Astrocyte of the cerebellum (primary cell): ENCODE measurements around the gene LMCD1.

Experiments used
- DNase-seq: peaks from one replicate; pipeline ENCODE4 v3.0.0-alpha.2; 2011; ENCODE audit warnings: low read depth
- H3K4me3 ChIP-seq: 2 replicates; pipeline ENCODE4 v1.5.1; 2011; ENCODE audit warnings: mild to moderate bottlenecking, low read depth, low read length, moderate library complexity
- in situ Hi-C: cut with HindIII; loops from 2 replicates; pipeline ENCODE4 v1.10.0; 2017; ENCODE audit warnings: low sequenced_read_pairs
- TF ChIP-seq, protein P1 (sequence below): IDR thresholded peaks from 2 replicates; pipeline ENCODE4 v1.5.1; 2012; ENCODE audit warnings: low read length, low read depth, moderate library complexity, mild to moderate bottlenecking; ENCODE audit errors: missing control alignments

Gene LMCD1, protein sequence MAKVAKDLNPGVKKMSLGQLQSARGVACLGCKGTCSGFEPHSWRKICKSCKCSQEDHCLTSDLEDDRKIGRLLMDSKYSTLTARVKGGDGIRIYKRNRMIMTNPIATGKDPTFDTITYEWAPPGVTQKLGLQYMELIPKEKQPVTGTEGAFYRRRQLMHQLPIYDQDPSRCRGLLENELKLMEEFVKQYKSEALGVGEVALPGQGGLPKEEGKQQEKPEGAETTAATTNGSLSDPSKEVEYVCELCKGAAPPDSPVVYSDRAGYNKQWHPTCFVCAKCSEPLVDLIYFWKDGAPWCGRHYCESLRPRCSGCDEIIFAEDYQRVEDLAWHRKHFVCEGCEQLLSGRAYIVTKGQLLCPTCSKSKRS

DNA sequence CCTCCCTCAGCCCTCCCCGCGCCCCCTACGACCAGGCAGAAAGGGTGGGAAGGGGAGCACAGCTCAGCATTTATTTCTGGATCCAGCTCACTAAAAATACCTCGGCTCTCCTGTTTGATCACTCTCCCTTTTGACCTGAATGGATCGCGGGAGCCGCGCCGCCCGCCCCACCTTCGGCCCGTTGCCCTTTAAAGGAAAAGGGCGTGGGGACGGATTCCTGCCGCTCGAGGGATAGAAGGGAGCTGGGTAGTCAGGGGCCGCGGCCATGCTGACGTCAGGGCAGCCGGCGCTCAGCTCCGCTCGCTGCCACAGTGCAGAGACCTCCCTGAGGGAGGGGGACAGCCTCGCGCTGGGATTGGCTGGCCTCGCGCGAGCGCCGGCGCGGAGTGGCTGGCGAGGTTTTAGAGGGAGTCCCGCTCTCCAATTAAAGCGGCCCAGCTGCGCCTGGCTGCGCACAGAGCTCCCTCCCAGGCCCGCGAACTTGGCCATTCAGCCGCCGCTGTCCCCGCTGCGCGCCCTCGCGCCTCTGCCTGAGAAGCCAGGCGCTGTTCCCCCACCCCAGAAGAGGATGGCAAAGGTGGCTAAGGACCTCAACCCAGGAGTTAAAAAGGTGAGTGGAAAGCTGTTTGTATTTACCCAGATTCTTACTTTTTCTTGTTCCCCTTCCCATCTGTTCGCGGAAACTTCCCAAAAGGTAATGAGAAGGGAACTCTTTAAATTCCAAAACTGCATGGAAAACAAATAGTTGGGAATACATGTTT, at the start of gene LMCD1:
Gene LMCD1, plus strand, starts transcription at position 453 of the 761 bp plus-strand sequence. Its CDS starts 116 bp downstream, at position 569.
- TF ChIP-seq, protein P1, sequence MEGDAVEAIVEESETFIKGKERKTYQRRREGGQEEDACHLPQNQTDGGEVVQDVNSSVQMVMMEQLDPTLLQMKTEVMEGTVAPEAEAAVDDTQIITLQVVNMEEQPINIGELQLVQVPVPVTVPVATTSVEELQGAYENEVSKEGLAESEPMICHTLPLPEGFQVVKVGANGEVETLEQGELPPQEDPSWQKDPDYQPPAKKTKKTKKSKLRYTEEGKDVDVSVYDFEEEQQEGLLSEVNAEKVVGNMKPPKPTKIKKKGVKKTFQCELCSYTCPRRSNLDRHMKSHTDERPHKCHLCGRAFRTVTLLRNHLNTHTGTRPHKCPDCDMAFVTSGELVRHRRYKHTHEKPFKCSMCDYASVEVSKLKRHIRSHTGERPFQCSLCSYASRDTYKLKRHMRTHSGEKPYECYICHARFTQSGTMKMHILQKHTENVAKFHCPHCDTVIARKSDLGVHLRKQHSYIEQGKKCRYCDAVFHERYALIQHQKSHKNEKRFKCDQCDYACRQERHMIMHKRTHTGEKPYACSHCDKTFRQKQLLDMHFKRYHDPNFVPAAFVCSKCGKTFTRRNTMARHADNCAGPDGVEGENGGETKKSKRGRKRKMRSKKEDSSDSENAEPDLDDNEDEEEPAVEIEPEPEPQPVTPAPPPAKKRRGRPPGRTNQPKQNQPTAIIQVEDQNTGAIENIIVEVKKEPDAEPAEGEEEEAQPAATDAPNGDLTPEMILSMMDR: peak; percentile 5
- H3K4me3 ChIP-seq: peak within 1 kb of the TSS; percentile 48
- peak; percentile 85 for DNase-seq
- in situ Hi-C loops: no loop called here

DNA sequence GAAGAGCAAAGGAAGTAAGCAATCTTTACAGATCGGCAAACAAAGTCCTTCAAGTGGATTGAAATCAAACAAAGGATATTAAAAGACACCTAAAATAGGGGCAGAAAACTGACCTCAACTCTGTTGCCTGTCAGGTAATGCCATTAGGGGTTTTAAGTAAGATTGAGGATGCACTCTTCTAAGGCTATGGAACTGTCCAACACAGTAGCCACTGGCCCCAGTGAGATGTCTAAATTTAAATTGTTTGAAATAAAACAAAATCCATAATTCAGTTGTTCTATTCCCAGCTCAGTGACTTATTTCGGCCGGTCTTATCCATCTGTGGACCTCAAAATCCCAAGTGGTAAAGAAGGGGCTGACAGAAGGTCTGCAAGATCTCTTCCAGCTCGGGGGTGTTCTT, 49.5 kb upstream of the LMCD1 start:
- DNase-seq: no peak
- in situ Hi-C loops: no loop called here
- TF ChIP-seq, protein P1: no peak
- H3K4me3 ChIP-seq: no peak overlapping the region

DNA sequence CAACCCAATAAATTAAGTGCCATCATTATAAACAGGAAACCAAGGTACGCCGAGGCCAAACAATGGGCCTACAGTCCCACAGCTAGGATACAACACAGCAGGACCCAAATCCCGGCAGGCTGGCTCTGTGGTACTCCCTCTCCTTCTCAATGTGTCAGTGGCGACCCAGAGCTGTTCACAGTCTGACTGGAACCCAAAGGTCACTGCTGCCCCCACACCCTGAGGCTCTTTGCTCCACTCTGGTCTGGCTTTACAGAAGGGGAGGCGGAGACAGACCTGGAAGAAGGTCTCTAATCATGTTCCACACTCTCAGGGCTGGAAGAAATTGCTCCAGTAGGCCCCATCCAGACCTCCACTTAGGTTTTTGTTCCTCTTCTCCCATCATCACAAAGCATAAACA, 48.5 kb upstream of the LMCD1 start:
- no peak for DNase-seq
- TF ChIP-seq, protein P1: no peak
- in situ Hi-C loops: no loop called here
- H3K4me3 ChIP-seq: no peak overlapping the region

DNA sequence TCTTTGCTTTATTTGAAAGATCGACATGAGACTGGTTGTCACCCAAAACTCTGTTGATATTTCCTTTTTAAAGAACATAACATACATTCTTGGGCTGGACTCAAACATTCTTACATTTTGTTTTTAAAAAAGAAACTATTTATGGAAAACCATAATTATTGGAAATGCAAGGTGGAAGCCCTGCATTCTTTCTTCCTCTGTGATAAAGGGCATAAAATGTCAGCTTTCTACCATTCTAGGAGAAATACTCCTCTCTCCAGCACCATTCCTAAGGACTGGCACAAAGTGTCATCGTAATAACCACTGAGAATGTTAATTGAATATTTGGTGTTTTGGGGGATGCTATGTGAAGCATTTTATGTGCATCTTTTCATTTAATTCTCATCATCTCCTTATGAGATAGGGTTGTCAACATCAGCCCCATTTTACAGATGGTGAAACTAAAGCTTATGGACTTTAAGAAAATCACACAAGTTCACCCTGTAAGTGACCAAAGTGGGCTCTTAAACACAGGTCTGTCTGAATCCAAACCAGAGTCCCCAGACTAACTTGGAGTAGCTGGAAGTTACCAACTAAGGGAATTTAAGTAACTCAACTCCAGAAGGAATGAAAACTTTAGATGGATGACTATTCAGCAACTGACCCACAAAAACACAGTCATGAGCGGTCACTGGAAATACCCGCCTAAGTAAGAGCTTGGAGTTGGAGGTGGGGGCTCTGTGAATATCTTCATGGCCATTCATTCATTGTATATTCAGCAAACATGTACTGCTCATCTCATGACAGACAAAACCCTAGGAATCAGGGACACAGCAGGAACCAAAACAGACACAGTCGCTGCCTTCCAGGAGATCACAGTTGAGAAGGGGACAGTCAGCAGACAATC, 45.9 kb upstream of the LMCD1 start:
- H3K4me3 ChIP-seq: no peak overlapping the region
- in situ Hi-C loops: no loop called here
- DNase-seq: no peak
- TF ChIP-seq, protein P1: no peak

DNA sequence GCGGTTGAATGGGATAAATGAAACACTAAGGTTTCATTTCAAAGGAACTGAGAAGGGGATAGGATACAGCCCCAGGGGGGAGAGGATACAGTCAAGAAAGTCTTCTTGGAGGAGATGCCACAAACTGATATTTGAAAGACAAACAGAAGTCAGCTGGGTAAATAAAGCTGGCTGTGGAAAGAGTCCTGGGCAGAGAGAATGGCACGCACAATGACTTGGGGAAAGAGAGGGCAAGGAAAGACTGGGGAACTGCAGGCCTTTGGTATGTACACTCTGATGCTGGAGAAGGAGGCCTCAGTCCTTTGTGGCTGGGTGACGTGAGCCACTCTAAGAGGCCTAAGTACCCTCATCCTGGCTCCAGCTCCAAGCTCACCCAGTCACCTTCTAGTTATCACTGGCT, 45.2 kb upstream of the LMCD1 start:
- DNase-seq: no peak
- in situ Hi-C loops: no loop called here
- no peak overlapping the region for H3K4me3 ChIP-seq
- TF ChIP-seq, protein P1: no peak

DNA sequence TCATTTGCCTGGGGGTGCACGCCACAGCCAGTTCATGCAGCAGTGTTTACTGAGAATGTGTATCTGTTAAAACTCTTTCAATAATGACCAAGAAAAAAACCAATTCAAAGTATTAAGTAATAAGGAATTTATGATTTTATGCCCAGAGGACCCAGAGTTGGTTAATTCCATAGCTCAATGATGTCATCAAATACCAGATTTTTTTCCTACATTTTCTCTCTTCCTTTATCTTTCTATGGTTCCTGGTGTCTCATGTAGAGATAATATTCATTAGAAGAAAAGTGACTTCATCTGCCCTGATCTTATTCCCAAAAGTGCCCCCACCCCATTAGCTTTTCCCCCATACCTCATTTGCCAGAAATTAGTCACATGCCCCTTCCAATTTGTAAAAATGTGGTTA, 44.6 kb upstream of the LMCD1 start:
- TF ChIP-seq, protein P1: no peak
- in situ Hi-C loops: no loop called here
- H3K4me3 ChIP-seq: no peak overlapping the region
- no peak for DNase-seq
